ENCODE measurements around the gene DBX1.

Gene DBX1

DNA sequence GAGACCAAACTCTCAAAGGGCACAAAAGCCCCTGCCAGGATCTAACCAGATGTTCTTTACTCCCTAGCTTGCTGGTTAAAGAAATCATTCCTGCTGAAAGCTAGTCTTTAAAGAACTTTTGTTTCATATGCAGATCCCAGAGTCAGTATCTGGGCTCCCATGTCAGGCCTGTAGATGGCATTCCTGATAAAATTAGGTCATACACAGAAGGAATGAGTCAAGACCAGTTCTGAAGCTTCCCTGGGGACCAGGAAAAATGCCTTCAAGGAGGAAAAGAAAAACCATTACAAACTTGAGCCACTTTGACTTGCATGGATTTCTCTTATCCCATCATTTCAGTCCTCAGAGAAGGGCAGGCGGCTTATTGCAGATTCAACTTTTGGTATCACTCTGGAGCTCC is 5.9 kb downstream of the DBX1 start:
- H3K4me3 ChIP-seq (ENCODE audit: low read length): no peak overlapping the region
- TF ChIP-seq, protein P1, sequence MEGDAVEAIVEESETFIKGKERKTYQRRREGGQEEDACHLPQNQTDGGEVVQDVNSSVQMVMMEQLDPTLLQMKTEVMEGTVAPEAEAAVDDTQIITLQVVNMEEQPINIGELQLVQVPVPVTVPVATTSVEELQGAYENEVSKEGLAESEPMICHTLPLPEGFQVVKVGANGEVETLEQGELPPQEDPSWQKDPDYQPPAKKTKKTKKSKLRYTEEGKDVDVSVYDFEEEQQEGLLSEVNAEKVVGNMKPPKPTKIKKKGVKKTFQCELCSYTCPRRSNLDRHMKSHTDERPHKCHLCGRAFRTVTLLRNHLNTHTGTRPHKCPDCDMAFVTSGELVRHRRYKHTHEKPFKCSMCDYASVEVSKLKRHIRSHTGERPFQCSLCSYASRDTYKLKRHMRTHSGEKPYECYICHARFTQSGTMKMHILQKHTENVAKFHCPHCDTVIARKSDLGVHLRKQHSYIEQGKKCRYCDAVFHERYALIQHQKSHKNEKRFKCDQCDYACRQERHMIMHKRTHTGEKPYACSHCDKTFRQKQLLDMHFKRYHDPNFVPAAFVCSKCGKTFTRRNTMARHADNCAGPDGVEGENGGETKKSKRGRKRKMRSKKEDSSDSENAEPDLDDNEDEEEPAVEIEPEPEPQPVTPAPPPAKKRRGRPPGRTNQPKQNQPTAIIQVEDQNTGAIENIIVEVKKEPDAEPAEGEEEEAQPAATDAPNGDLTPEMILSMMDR (conservative IDR thresholded peaks at IDR 0.05; ENCODE audit: low read length): peak; percentile 17; the same call in 1 of the 2 replicates
- DNase-seq (ENCODE audit: low read depth): peak; percentile 59

DNA sequence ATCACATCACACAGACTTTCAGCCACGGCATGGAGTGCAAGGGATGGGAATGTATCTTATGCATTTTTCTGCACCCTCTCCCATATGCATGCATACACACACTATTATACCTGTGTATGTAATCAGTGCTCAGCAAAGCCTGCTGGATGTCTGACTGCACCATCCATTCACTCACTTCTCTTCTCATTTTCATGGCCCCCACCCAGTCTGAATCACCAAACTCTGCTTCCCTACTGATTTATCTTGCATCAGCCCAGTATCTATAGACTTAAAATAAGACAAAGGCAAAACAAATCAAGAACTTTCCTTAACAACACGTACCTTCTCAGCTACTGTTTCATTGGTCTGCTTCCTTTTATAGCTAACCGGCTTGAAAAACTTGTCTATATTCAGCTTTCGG is 21.6 kb downstream of the DBX1 start:
- TF ChIP-seq, protein P1 (conservative IDR thresholded peaks at IDR 0.05; ENCODE audit: low read length): no peak
- no peak overlapping the region for H3K4me3 ChIP-seq (ENCODE audit: low read length)
- DNase-seq (ENCODE audit: low read depth): no peak

DNA sequence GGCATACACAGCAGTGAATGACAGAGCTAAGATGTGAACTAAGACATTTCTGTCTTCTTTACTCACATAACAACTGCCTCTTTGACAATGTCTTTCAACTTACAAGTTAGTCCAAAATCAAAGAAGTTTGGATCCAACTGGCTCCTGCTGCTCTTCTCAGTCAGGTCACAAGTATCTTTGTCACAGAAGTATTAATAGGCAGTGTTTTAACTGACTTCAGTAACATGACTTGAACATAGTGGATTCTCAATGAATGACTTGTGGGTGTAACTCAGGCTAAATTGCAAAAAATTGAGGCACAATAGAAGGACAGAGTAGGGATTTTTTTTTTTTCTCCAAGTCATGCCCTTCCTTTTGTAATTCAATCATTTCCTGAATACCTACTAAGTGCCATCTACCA is 22.6 kb downstream of the DBX1 start:
- no peak overlapping the region for H3K4me3 ChIP-seq (ENCODE audit: low read length)
- no peak for DNase-seq (ENCODE audit: low read depth)
- TF ChIP-seq, protein P1 (conservative IDR thresholded peaks at IDR 0.05; ENCODE audit: low read length): no peak

DNA sequence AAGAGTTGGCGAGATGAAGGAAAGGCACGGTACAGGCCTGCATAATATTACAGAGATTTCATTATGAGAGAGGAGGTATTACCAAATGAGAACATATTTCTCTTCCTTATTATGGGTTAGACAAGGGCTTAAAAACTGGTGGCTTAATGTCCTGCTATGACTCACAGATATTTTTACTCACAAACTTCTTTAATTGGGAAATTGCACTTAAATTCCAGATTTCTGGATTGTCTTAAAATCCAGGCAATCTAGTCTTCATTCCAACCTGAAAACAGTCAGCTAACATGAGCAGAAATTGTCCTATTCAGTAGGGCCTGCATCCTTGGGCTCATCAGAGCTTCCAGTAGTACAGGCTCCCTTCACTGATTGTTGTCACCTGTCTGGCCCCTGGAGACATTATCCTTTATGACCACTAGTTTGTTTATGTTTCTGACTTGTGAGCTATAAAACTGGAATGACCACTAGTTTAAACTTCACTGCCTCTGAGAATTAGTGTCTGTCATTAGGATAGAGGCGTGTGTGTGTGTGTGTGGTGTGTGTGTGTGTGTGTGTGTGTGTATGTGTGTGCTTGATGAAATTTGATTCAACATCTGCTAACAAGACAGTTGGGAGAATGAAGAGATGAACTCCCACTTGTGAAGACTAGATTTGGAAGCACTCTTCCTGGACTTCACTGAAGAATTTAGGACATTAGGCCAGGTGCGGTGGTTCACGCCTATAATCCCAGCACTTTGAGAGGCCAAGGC is 25.1 kb downstream of the DBX1 start:
- H3K4me3 ChIP-seq (ENCODE audit: low read length): no peak overlapping the region

DNA sequence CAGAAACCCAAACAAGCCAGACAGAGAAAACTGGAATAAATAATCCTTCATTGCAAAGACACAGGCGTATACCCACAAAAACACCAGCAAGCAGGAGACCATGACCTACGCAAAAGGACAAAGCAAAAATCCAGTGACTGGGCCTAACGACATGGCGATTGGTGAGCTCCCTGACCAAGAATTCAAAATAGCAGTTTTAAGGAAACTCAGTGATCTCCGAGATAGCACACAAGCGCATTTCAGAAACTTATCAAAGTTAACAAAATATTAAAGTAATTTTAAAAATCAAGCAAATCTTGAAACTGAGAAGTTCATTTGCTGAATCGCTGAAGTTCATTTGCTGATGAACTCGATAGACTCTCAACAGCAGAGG is 27.6 kb downstream of the DBX1 start:
- H3K4me3 ChIP-seq (ENCODE audit: low read length): no peak overlapping the region; the same call in 1 of the 2 replicates
- TF ChIP-seq, protein P1 (conservative IDR thresholded peaks at IDR 0.05; ENCODE audit: low read length): no peak
- DNase-seq (ENCODE audit: low read depth): no peak

More for the DNA sequence above, 25.1 kb downstream of the DBX1 start:
- peak; percentile 42 for DNase-seq (ENCODE audit: low read depth)
- TF ChIP-seq, protein P1 (conservative IDR thresholded peaks at IDR 0.05; ENCODE audit: low read length): no peak

DNA sequence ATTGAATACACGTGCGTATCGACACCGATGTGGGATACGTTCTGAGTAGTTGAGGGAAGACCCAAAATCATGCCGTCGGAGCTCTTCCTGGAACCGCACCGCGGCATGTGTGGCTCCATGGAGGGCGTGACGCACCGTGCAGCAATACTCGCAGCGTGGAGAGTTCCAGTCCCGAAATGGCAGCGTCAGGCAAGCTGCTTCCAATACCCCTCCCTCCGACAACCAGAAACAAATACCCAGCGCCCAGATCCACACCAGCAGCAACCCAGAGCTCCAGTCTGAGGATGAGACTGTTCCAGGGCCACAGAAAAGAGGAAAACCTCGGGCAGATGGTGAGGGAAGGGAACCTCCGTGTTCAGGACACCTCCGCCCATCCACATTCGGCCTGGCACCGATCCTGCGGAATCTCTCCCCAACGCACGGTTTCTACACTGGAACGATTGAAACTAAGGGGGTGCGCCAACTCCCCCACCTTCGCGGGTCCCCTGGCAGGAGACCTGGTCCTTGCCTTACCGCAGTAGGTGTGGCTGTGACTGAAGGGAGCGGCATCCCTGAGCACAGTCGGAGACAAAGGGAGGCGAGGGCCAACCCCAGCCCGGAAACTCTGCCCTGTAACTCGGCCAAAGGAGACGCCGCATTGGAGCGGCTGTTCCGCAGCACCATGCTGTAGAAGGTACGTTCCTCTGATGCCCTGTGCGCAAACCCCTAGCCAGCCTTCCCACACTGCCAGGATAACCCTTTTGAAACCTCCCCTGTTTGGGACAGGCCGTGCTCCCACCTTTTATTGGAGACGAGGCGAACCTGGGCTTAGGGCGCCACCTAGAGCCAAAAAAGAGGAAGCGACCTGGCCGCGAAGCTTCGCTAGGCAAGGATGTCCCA is 28.2 kb downstream of the DBX1 start:
- peak overlapping the region; percentile 71 for H3K4me3 ChIP-seq (ENCODE audit: low read length)
- TF ChIP-seq, protein P1 (conservative IDR thresholded peaks at IDR 0.05; ENCODE audit: low read length): peak; percentile 92
- peak; percentile 50 for DNase-seq (ENCODE audit: low read depth)
